Keratinocyte (primary cell): ENCODE measurements around the gene ENKUR. TPM values are rescaled to one million over a fixed set of nuclear protein-coding genes. Genes with fewer than 3 reads are reported as not detected.

Experiments used
- DNase-seq: peaks from one replicate; pipeline ENCODE4 v3.0.0-alpha.2; 2011; ENCODE audit warnings: low read depth, missing footprints, low spot score
- FAIRE-seq: peaks from 2 replicates; lab custom pipeline; 2011; peaks lifted over from hg19 to GRCh38; lab: Jason Lieb, UNC
- H2AFZ ChIP-seq: 2 replicates; pipeline ENCODE4 v1.6.0; 2012; ENCODE audit warnings: low read length, control low read depth, inconsistent platforms; ENCODE audit not compliant: control insufficient read depth
- H3K27ac ChIP-seq: 2 replicates; pipeline ENCODE4 v1.5.1; 2011; ENCODE audit warnings: low read length; ENCODE audit not compliant: control insufficient read depth, insufficient read depth
- H3K27me3 ChIP-seq: 3 replicates; pipeline ENCODE4 v1.6.0; 2011; ENCODE audit warnings: low read length; ENCODE audit not compliant: control insufficient read depth, insufficient read depth; ENCODE audit errors: extremely low read depth
- H3K36me3 ChIP-seq, 2 experiments: 2 replicates in 1 of 2; 3 replicates in 1 of 2; pipeline ENCODE4 v1.5.1; 2011; ENCODE audit warnings: low read length in 2 of 2, mild to moderate bottlenecking in 1 of 2; ENCODE audit not compliant: control insufficient read depth in 2 of 2, insufficient read depth in 2 of 2; ENCODE audit errors: extremely low read depth in 1 of 2
- H3K4me1 ChIP-seq: 3 replicates; pipeline ENCODE4 v1.5.1; 2011; ENCODE audit warnings: low read length; ENCODE audit not compliant: control insufficient read depth, insufficient read depth; ENCODE audit errors: extremely low read depth
- H3K4me2 ChIP-seq: 3 replicates; pipeline ENCODE4 v1.6.0; 2011; ENCODE audit warnings: low read depth, low read length; ENCODE audit not compliant: control insufficient read depth, insufficient read depth; ENCODE audit errors: extremely low read depth
- H3K4me3 ChIP-seq, 3 experiments: fragments of 200-600 bp in 1 of 3; sonication (generic) in 1 of 3; 2 replicates in 2 of 3; 3 replicates in 1 of 3; pipeline ENCODE4 v1.5.1; 2011 to 2016; ENCODE audit warnings: low read length in 3 of 3, mild to moderate bottlenecking in 3 of 3, control low read depth in 2 of 3, inconsistent platforms in 1 of 3, low read depth in 1 of 3, mixed read lengths in 1 of 3, mixed run types in 1 of 3, moderate library complexity in 1 of 3; ENCODE audit not compliant: control insufficient read depth in 2 of 3, insufficient read depth in 2 of 3; ENCODE audit errors: extremely low read depth in 1 of 3
- H3K79me2 ChIP-seq: 2 replicates; pipeline ENCODE4 v1.6.0; 2012; ENCODE audit warnings: low read length; ENCODE audit not compliant: control insufficient read depth, insufficient read depth
- H3K9ac ChIP-seq: 3 replicates; pipeline ENCODE4 v1.6.0; 2011; ENCODE audit warnings: low read length; ENCODE audit not compliant: control insufficient read depth, insufficient read depth; ENCODE audit errors: extremely low read depth
- H3K9me1 ChIP-seq: 3 replicates; pipeline ENCODE4 v1.6.0; 2011; ENCODE audit warnings: low read length; ENCODE audit not compliant: control insufficient read depth, insufficient read depth; ENCODE audit errors: extremely low read depth
- H3K9me3 ChIP-seq: 2 replicates; pipeline ENCODE4 v1.5.1; 2012; ENCODE audit warnings: low read depth, low read length; ENCODE audit not compliant: control insufficient read depth
- H4K20me1 ChIP-seq: 3 replicates; pipeline ENCODE4 v1.6.0; 2011; ENCODE audit warnings: low read length; ENCODE audit not compliant: control insufficient read depth, insufficient read depth; ENCODE audit errors: extremely low read depth
- EZH2 ChIP-seq: IDR thresholded peaks from one replicate; pipeline ENCODE4 v1.6.1; 2012; ENCODE audit warnings: inconsistent platforms, mild to moderate bottlenecking, low read length, moderate library complexity
- dilution Hi-C: fragments of 300-500 bp; cut with MboI; formaldehyde crosslinking; loops from one replicate; pipeline ENCODE4 v1.7.0; 2020; ENCODE audit warnings: low sequenced_read_pairs; ENCODE audit not compliant: extremely low pct_ligation_motif_present
- polyA plus RNA-seq, 5 experiments: library from polyadenylated mRNA; depleted of rRNA in 3 of 5; stranded (reverse) in 3 of 5; stranded (forward) in 1 of 5; unstranded in 1 of 5; fragments of >200 nt; gene quantifications; 1 replicate in 1 of 5; 2 replicates in 3 of 5; 3 replicates in 1 of 5; pipeline versions ENCODE4 v1.2.1 to v1.2.3, GENCODE V29; 2011 to 2012; ENCODE audit warnings: missing spikeins in 2 of 5, low read depth in 1 of 5, low replicate concordance in 1 of 5
- TF ChIP-seq, protein P1 (sequence below), 3 experiments: IDR thresholded peaks in 1 of 3; conservative IDR thresholded peaks in 1 of 3; optimal IDR thresholded peaks in 1 of 3; 2 replicates in 2 of 3; 3 replicates in 1 of 3; pipeline versions ENCODE3 to v1.5.1; 2011; ENCODE audit warnings: low read length in 3 of 3, mild to moderate bottlenecking in 3 of 3, moderate library complexity in 2 of 3, control low read depth in 1 of 3, inconsistent platforms in 1 of 3; ENCODE audit not compliant: insufficient read depth in 2 of 3; ENCODE audit errors: extremely low read depth in 1 of 3

The ENKUR gene
- polyA plus RNA-seq, 1 donor (not counting 4 experiments of a cell fraction or from before 2014, with no cell fraction given) = 0.03 TPM

DNA sequence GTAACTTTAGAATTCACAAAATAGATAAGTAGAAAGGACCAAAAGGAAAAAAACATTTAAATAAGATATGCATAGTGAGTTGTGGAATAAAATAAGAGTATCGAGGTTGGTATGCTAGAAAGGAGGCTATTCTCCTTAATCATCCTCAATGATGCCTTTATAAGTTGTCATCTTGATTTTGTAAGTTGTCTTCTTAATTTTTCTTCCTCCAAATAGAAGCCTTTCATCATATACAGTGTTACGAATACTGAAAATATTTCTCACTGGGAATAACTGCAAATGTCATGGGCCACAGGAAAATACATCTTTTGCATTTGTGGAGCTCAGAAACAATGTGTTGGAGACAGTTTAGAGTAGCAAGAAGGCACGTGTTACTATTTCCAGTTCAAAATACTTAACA lies 32.0 kb downstream of the ENKUR start:
- H3K9me1 ChIP-seq = no peaks in the 10 kb centered on the region
- TF ChIP-seq, protein P1, sequence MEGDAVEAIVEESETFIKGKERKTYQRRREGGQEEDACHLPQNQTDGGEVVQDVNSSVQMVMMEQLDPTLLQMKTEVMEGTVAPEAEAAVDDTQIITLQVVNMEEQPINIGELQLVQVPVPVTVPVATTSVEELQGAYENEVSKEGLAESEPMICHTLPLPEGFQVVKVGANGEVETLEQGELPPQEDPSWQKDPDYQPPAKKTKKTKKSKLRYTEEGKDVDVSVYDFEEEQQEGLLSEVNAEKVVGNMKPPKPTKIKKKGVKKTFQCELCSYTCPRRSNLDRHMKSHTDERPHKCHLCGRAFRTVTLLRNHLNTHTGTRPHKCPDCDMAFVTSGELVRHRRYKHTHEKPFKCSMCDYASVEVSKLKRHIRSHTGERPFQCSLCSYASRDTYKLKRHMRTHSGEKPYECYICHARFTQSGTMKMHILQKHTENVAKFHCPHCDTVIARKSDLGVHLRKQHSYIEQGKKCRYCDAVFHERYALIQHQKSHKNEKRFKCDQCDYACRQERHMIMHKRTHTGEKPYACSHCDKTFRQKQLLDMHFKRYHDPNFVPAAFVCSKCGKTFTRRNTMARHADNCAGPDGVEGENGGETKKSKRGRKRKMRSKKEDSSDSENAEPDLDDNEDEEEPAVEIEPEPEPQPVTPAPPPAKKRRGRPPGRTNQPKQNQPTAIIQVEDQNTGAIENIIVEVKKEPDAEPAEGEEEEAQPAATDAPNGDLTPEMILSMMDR (optimal IDR thresholded peaks at IDR 0.05 in 1 of 3, IDR thresholded peaks at IDR 0.05 in 1 of 3, conservative IDR thresholded peaks at IDR 0.05 in 1 of 3; ENCODE audit: extremely low read depth in 1 of 3, insufficient read depth in 2 of 3, low read length in 3 of 3) = no peak
- no peak for TF ChIP-seq EZH2
- no peak overlapping the region for H2AFZ ChIP-seq
- H3K27me3 ChIP-seq = no peaks in the 10 kb centered on the region
- dilution Hi-C loops = no loop called here
- no peak for DNase-seq
- H3K4me2 ChIP-seq = no peak overlapping the region
- no peaks in the 10 kb centered on the region for H4K20me1 ChIP-seq
- H3K4me1 ChIP-seq = no peaks in the 10 kb centered on the region
- H3K4me3 ChIP-seq = no peak overlapping the region
- H3K9ac ChIP-seq = no peak overlapping the region
- no peaks in the 10 kb centered on the region for H3K79me2 ChIP-seq
- FAIRE-seq = no peak
- no peak overlapping the region for H3K27ac ChIP-seq
- H3K36me3 ChIP-seq = no peaks in the 10 kb centered on the region
- no peaks in the 10 kb centered on the region for H3K9me3 ChIP-seq

- no peaks in the 10 kb centered on the region for H3K27me3 ChIP-seq
- H3K79me2 ChIP-seq = no peaks in the 10 kb centered on the region
- H4K20me1 ChIP-seq = no peaks in the 10 kb centered on the region
- dilution Hi-C loops = no loop called here
- DNase-seq (no peak), FAIRE-seq (no peak)
- H3K9me3 ChIP-seq = no peaks in the 10 kb centered on the region
- H3K9me1 ChIP-seq = no peaks in the 10 kb centered on the region
- no peak overlapping the region for H3K4me2 ChIP-seq
- no peak overlapping the region for H3K9ac ChIP-seq
- no peak overlapping the region for H2AFZ ChIP-seq
- no peaks in the 10 kb centered on the region for H3K36me3 ChIP-seq
- no peak for TF ChIP-seq EZH2
- TF ChIP-seq, protein P1 (optimal IDR thresholded peaks at IDR 0.05 in 1 of 3, IDR thresholded peaks at IDR 0.05 in 1 of 3, conservative IDR thresholded peaks at IDR 0.05 in 1 of 3; ENCODE audit: extremely low read depth in 1 of 3, insufficient read depth in 2 of 3, low read length in 3 of 3) = no peak
- no peaks in the 10 kb centered on the region for H3K4me1 ChIP-seq
- no peak overlapping the region for H3K27ac ChIP-seq
- no peak overlapping the region for H3K4me3 ChIP-seq
Measured at GRCh38 chr10:24983130-24983529, 32.8 kb downstream of the ENKUR start.
